Stimulated activated CD8-positive, alpha-beta memory T cell treated with anti-CD3 and anti-CD28 coated beads, Interleukin-12 subunit alpha, Interleukin-12 subunit beta, amount 100 ng/mL, for 4 hours (primary cell): ENCODE measurements around the gene RAC2.

Experiments used
- DNase-seq: peaks from one replicate; pipeline ENCODE4 v3.0.0-alpha.2; 2020; ENCODE audit warnings: low read depth

RAC2 gene

GRCh38 chr22:37175414-37176281 lies 68.4 kb downstream of the RAC2 start:
- DNase-seq = no peak
